HEK293 (cell line): Measurements from ENCODE around the gene CTSA.
A peak's percentile ranks its signal among the peaks of the same experiment; 100 is the strongest.

Source experiments
- CTCF ChIA-PET: fragments of 350-600 bp; formaldehyde crosslinking; extraction: SDS; loops from one replicate; lab custom pipeline; 2021; ENCODE audit warnings: antibody characterized with exemption; lab: Yijun Ruan, JAX
- POLR2A ChIA-PET: fragments of 300-600 bp; formaldehyde crosslinking; extraction: SDS; loops from one replicate; lab custom pipeline; 2020; ENCODE audit warnings: antibody characterized with exemption, inconsistent platforms; lab: Yijun Ruan, JAX
- H3K27ac ChIP-seq: fragments of 200-500 bp; sonication (Bioruptor generic); 2 replicates; pipeline ENCODE4 v1.5.1; 2014; ENCODE audit warnings: low read depth, low read length, control low read depth, inconsistent platforms; ENCODE audit errors: extremely low read depth
- H3K36me3 ChIP-seq, 2 experiments: fragments of 200-500 bp in 1 of 2; sonication (Bioruptor generic) in 1 of 2; 1 replicate in 1 of 2; 2 replicates in 1 of 2; pipeline ENCODE4 v1.5.1; 2014 to 2017; ENCODE audit warnings: inconsistent platforms in 2 of 2, low read length in 2 of 2; ENCODE audit not compliant: control insufficient read depth in 2 of 2, insufficient read depth in 1 of 2
- H3K4me1 ChIP-seq: fragments of 200-500 bp; sonication (Bioruptor generic); 2 replicates; pipeline ENCODE4 v1.5.1; 2014; ENCODE audit warnings: mild to moderate bottlenecking, low read length, inconsistent platforms; ENCODE audit not compliant: control insufficient read depth, insufficient read depth
- H3K4me3 ChIP-seq: 2 replicates; pipeline ENCODE4 v1.5.1; 2011; ENCODE audit warnings: low read depth, mild to moderate bottlenecking, control low read depth, low read length, moderate library complexity
- H3K9me3 ChIP-seq: fragments of 200-500 bp; sonication (Bioruptor generic); 2 replicates; pipeline ENCODE4 v1.5.1; 2014; ENCODE audit warnings: low read depth, low read length, inconsistent platforms; ENCODE audit not compliant: control insufficient read depth, insufficient read depth
- GFI1B ChIP-seq: fragments of 450-650 bp; formaldehyde crosslinking; IDR thresholded peaks from 2 replicates; pipeline ENCODE4 v1.5.1; 2016; ENCODE audit warnings: missing biosample characterization, missing genetic modification characterization
- KLF9 ChIP-seq: fragments of 450-650 bp; formaldehyde crosslinking; IDR thresholded peaks from 2 replicates; pipeline ENCODE4 v1.5.1; 2016; ENCODE audit warnings: missing biosample characterization, missing genetic modification characterization, low read depth
- OVOL3 ChIP-seq: fragments of 450-650 bp; formaldehyde crosslinking; IDR thresholded peaks from 2 replicates; pipeline ENCODE4 v1.5.1; 2016; ENCODE audit warnings: missing biosample characterization, missing genetic modification characterization
- PRDM1 ChIP-seq: fragments of 450-650 bp; formaldehyde crosslinking; IDR thresholded peaks from 2 replicates; pipeline ENCODE4; 2016; ENCODE audit warnings: missing biosample characterization, missing genetic modification characterization
- SCRT1 ChIP-seq: fragments of 450-650 bp; formaldehyde crosslinking; IDR thresholded peaks from 2 replicates; pipeline ENCODE4 v1.5.1; 2016; ENCODE audit warnings: missing biosample characterization, missing genetic modification characterization, borderline replicate concordance
- YY1 ChIP-seq: fragments of 450-650 bp; formaldehyde crosslinking; IDR thresholded peaks from 2 replicates; pipeline ENCODE4 v1.5.1; 2018; ENCODE audit warnings: missing biosample characterization, missing genetic modification characterization
- ZBTB17 ChIP-seq: fragments of 450-650 bp; formaldehyde crosslinking; IDR thresholded peaks from 2 replicates; pipeline ENCODE4 v1.5.1; 2016; ENCODE audit warnings: missing biosample characterization, missing genetic modification characterization
- ZBTB7A ChIP-seq: fragments of 450-650 bp; formaldehyde crosslinking; IDR thresholded peaks from 2 replicates; pipeline ENCODE4 v1.5.1; 2016; ENCODE audit warnings: low read depth, missing biosample characterization, missing genetic modification characterization
- ZFP3 ChIP-seq: fragments of 450-650 bp; formaldehyde crosslinking; IDR thresholded peaks from 2 replicates; pipeline ENCODE4 v1.5.1; 2016; ENCODE audit warnings: low read depth, missing biosample characterization, missing genetic modification characterization
- ZNF112 ChIP-seq: fragments of 450-650 bp; formaldehyde crosslinking; IDR thresholded peaks from 2 replicates; pipeline ENCODE4 v1.5.0; 2017; ENCODE audit warnings: missing biosample characterization, missing genetic modification characterization
- ZNF19 ChIP-seq: fragments of 450-650 bp; formaldehyde crosslinking; IDR thresholded peaks from 2 replicates; pipeline ENCODE4; 2016; ENCODE audit warnings: missing biosample characterization, missing genetic modification characterization, low read depth
- ZNF202 ChIP-seq: fragments of 450-650 bp; formaldehyde crosslinking; IDR thresholded peaks from 2 replicates; pipeline ENCODE4 v1.5.1; 2016; ENCODE audit warnings: missing biosample characterization, missing genetic modification characterization, borderline replicate concordance
- ZNF221 ChIP-seq: fragments of 450-650 bp; formaldehyde crosslinking; IDR thresholded peaks from 2 replicates; pipeline ENCODE4 v1.5.1; 2017; ENCODE audit warnings: missing biosample characterization, missing genetic modification characterization, borderline replicate concordance
- ZNF248 ChIP-seq: fragments of 450-650 bp; formaldehyde crosslinking; IDR thresholded peaks from 2 replicates; pipeline ENCODE4 v1.5.1; 2017; ENCODE audit warnings: missing biosample characterization, missing genetic modification characterization
- ZNF350 ChIP-seq: fragments of 450-650 bp; formaldehyde crosslinking; IDR thresholded peaks from 2 replicates; pipeline ENCODE4 v1.5.0; 2017; ENCODE audit warnings: missing biosample characterization, mild to moderate bottlenecking, missing genetic modification characterization
- ZNF354C ChIP-seq: fragments of 450-650 bp; formaldehyde crosslinking; IDR thresholded peaks from 2 replicates; pipeline ENCODE4 v1.5.1; 2016; ENCODE audit warnings: missing biosample characterization, missing genetic modification characterization, low read depth, borderline replicate concordance
- ZNF366 ChIP-seq: fragments of 450-650 bp; formaldehyde crosslinking; conservative IDR thresholded peaks from 2 replicates; pipeline ENCODE4 v1.5.1; 2016; ENCODE audit warnings: missing biosample characterization, missing genetic modification characterization
- ZNF426 ChIP-seq: fragments of 450-650 bp; formaldehyde crosslinking; IDR thresholded peaks from 2 replicates; pipeline ENCODE4 v1.5.1; 2017; ENCODE audit warnings: missing biosample characterization, missing genetic modification characterization, mild to moderate bottlenecking, inconsistent platforms, moderate library complexity
- ZNF510 ChIP-seq: fragments of 450-650 bp; formaldehyde crosslinking; IDR thresholded peaks from 2 replicates; pipeline ENCODE4 v1.5.1; 2018; ENCODE audit warnings: mild to moderate bottlenecking, missing genetic modification characterization, missing biosample characterization; ENCODE audit not compliant: insufficient replicate concordance
- ZNF514 ChIP-seq: fragments of 450-650 bp; formaldehyde crosslinking; IDR thresholded peaks from 2 replicates; pipeline ENCODE4 v1.5.1; 2016; ENCODE audit warnings: missing biosample characterization, missing genetic modification characterization
- ZNF548 ChIP-seq: fragments of 450-650 bp; formaldehyde crosslinking; IDR thresholded peaks from 2 replicates; pipeline ENCODE4 v1.5.1; 2016; ENCODE audit warnings: missing biosample characterization, missing genetic modification characterization
- ZNF558 ChIP-seq: fragments of 450-650 bp; formaldehyde crosslinking; IDR thresholded peaks from 2 replicates; pipeline ENCODE4 v1.5.1; 2016; ENCODE audit warnings: missing biosample characterization, missing genetic modification characterization
- ZNF596 ChIP-seq: fragments of 450-650 bp; IDR thresholded peaks from 2 replicates; pipeline ENCODE4 v1.5.0; 2018; ENCODE audit warnings: missing biosample characterization, mild to moderate bottlenecking, missing genetic modification characterization, moderate library complexity
- ZNF600 ChIP-seq: fragments of 450-650 bp; formaldehyde crosslinking; IDR thresholded peaks from 2 replicates; pipeline ENCODE4 v1.5.1; 2016; ENCODE audit warnings: missing biosample characterization, missing genetic modification characterization
- ZNF610 ChIP-seq: fragments of 450-650 bp; formaldehyde crosslinking; IDR thresholded peaks from 2 replicates; pipeline ENCODE4 v1.5.1; 2016; ENCODE audit warnings: missing biosample characterization, missing genetic modification characterization, borderline replicate concordance
- ZNF621 ChIP-seq: fragments of 450-650 bp; formaldehyde crosslinking; IDR thresholded peaks from 2 replicates; pipeline ENCODE4 v1.5.1; 2017; ENCODE audit warnings: missing biosample characterization, missing genetic modification characterization
- ZNF626 ChIP-seq: fragments of 450-650 bp; sonication (Bioruptor Pico); formaldehyde crosslinking; IDR thresholded peaks from 2 replicates; pipeline ENCODE4 v1.5.1; 2018; ENCODE audit warnings: missing biosample characterization, missing genetic modification characterization, inconsistent platforms
- ZNF654 ChIP-seq: fragments of 450-650 bp; formaldehyde crosslinking; IDR thresholded peaks from 2 replicates; pipeline ENCODE4 v1.5.1; 2016; ENCODE audit warnings: low read depth, missing biosample characterization, missing genetic modification characterization
- ZNF76 ChIP-seq: fragments of 450-650 bp; formaldehyde crosslinking; IDR thresholded peaks from 2 replicates; pipeline ENCODE4; 2016; ENCODE audit warnings: low read depth, missing biosample characterization, missing genetic modification characterization, borderline replicate concordance
- ZSCAN30 ChIP-seq: fragments of 450-650 bp; IDR thresholded peaks from 2 replicates; pipeline ENCODE4 v1.5.1; 2018; ENCODE audit warnings: missing biosample characterization, mild to moderate bottlenecking, missing genetic modification characterization, moderate library complexity
- TF ChIP-seq, protein P1 (sequence below): fragments of 450-650 bp; IDR thresholded peaks from 2 replicates; pipeline ENCODE4 v1.5.1; 2018; ENCODE audit warnings: missing biosample characterization, mild to moderate bottlenecking, missing genetic modification characterization
- TF ChIP-seq, protein P2 (sequence below): fragments of 450-650 bp; formaldehyde crosslinking; IDR thresholded peaks from 2 replicates; pipeline ENCODE4 v1.5.1; 2016; ENCODE audit warnings: missing biosample characterization, missing genetic modification characterization
- TF ChIP-seq, protein P3 (sequence below): fragments of 450-650 bp; formaldehyde crosslinking; IDR thresholded peaks from 2 replicates; pipeline ENCODE4 v1.5.1; 2017; ENCODE audit warnings: missing biosample characterization, missing genetic modification characterization

Gene CTSA

DNA sequence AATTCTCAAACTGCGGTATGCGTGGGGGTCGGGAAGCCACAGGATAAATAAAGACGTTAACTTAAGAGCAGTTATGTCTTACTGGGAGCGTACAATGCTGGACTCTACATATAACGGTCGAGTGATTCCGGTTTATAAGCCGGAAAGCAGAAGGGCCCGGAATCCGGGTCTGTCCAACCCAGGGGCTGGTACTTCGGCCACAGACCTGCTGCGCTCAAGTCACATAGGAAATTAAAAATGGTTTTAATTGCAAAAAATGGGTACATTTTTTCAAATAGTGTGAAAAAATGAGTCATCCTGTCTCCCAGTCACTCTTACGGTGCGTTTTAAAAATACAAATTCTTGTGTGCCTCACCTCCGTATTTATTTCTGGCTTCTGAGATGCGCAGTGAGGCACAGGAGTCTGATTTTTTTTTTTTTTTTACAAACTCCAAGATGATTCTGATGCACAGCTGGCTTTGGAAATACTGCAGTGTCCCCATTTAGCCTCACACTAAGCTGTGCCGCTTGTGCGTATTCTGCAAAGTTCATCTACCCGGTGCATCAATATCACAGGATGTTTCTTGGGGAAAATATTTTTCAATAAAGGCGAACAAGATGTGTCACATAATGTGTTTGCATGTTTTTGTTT is 44.4 kb downstream of the CTSA start (continued):
- no peak for TF ChIP-seq ZNF621
- no peak for TF ChIP-seq ZNF654 (tag by site-specific recombination)
- TF ChIP-seq OVOL3 = peak; percentile 83
- no peak for TF ChIP-seq ZBTB7A (tag by site-specific recombination)
- TF ChIP-seq ZNF202 (tag by site-specific recombination) = no peak
- no peak for TF ChIP-seq SCRT1
- TF ChIP-seq ZNF600 = peak; percentile 19; the same call in 1 of the 2 replicates
- no peak for TF ChIP-seq PRDM1 (tag by site-specific recombination)

DNA sequence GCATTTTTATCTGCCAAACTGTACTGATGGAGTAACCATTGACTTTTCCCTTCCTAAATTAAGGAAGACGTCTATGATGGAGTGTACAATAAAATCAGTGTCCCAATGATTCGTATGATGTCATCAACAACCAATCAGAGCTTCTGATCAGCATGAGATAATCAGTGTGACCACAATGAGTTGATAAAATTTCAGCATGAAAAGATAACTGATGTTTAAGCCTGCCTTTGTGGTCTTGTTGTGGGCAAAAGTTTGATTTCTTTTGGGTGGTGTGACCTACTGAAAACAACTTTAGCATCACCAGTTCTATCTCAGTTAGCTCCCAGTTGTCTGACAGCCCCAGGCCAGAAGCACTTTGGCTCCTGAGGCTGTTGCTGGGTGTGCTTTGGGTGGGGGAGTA is 46.6 kb downstream of the CTSA start:
- Histone ChIP-seq H3K4me3 (no peak overlapping the region), H3K27ac (no peak overlapping the region), H3K9me3 (no peaks in the 10 kb centered on the region), H3K4me1 (peaks cover 9% of the 10 kb centered on the region), H3K36me3 (peaks cover 6 to 40% of the 10 kb centered on the region in 2 experiments; a peak in 2 of 3 replicates)
- ChIA-PET POLR2A (interaction anchor here (0.6 to 2.8 kb wide), 5 partner anchors 13 to 132 kb away, joined by 3 to 8 read pairs (median 5); partner anchors contain the start of gene ZSWIM1), CTCF (interaction anchor here (0.6 to 2.6 kb wide), 6 partner anchors 9 to 533 kb away, joined by 3 to 14 read pairs (median 5); no protein-coding TSS in a partner anchor)
- no peak for TF ChIP-seq ZNF610 (tag by site-specific recombination)
- TF ChIP-seq ZNF19 = no peak
- no peak for TF ChIP-seq ZNF548 (tag by site-specific recombination)
- TF ChIP-seq ZNF350 = no peak
- no peak for TF ChIP-seq ZNF596 (tag by site-specific recombination)
- no peak for TF ChIP-seq ZNF510 (tag by site-specific recombination)
- no peak for TF ChIP-seq ZNF626 (tag by site-specific recombination)
- no peak for TF ChIP-seq ZSCAN30 (tag by site-specific recombination)
- TF ChIP-seq YY1 (tag by site-specific recombination) = no peak
- TF ChIP-seq, protein P1, sequence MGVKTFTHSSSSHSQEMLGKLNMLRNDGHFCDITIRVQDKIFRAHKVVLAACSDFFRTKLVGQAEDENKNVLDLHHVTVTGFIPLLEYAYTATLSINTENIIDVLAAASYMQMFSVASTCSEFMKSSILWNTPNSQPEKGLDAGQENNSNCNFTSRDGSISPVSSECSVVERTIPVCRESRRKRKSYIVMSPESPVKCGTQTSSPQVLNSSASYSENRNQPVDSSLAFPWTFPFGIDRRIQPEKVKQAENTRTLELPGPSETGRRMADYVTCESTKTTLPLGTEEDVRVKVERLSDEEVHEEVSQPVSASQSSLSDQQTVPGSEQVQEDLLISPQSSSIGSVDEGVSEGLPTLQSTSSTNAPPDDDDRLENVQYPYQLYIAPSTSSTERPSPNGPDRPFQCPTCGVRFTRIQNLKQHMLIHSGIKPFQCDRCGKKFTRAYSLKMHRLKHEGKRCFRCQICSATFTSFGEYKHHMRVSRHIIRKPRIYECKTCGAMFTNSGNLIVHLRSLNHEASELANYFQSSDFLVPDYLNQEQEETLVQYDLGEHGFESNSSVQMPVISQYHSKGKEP (tag by site-specific recombination) = no peak
- no peak for TF ChIP-seq ZNF558 (tag by site-specific recombination)
- TF ChIP-seq, protein P2, sequence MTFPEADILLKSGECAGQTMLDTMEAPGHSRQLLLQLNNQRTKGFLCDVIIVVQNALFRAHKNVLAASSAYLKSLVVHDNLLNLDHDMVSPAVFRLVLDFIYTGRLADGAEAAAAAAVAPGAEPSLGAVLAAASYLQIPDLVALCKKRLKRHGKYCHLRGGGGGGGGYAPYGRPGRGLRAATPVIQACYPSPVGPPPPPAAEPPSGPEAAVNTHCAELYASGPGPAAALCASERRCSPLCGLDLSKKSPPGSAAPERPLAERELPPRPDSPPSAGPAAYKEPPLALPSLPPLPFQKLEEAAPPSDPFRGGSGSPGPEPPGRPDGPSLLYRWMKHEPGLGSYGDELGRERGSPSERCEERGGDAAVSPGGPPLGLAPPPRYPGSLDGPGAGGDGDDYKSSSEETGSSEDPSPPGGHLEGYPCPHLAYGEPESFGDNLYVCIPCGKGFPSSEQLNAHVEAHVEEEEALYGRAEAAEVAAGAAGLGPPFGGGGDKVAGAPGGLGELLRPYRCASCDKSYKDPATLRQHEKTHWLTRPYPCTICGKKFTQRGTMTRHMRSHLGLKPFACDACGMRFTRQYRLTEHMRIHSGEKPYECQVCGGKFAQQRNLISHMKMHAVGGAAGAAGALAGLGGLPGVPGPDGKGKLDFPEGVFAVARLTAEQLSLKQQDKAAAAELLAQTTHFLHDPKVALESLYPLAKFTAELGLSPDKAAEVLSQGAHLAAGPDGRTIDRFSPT (tag by site-specific recombination) = peak; percentile 31; the same call in 1 of the 2 replicates
- no peak for TF ChIP-seq OVOL3
- no peak for TF ChIP-seq KLF9
- TF ChIP-seq ZNF76 = no peak
- TF ChIP-seq, protein P3, sequence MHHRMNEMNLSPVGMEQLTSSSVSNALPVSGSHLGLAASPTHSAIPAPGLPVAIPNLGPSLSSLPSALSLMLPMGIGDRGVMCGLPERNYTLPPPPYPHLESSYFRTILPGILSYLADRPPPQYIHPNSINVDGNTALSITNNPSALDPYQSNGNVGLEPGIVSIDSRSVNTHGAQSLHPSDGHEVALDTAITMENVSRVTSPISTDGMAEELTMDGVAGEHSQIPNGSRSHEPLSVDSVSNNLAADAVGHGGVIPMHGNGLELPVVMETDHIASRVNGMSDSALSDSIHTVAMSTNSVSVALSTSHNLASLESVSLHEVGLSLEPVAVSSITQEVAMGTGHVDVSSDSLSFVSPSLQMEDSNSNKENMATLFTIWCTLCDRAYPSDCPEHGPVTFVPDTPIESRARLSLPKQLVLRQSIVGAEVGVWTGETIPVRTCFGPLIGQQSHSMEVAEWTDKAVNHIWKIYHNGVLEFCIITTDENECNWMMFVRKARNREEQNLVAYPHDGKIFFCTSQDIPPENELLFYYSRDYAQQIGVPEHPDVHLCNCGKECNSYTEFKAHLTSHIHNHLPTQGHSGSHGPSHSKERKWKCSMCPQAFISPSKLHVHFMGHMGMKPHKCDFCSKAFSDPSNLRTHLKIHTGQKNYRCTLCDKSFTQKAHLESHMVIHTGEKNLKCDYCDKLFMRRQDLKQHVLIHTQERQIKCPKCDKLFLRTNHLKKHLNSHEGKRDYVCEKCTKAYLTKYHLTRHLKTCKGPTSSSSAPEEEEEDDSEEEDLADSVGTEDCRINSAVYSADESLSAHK (tag by site-specific recombination) = no peak
- no peak for TF ChIP-seq ZNF221 (tag by site-specific recombination)
- no peak for TF ChIP-seq ZNF112 (tag by site-specific recombination)
- no peak for TF ChIP-seq ZNF426
- TF ChIP-seq ZFP3 = no peak
- TF ChIP-seq ZNF354C = no peak
- TF ChIP-seq GFI1B (tag by site-specific recombination) = peak; percentile 50; the same call in 1 of the 2 replicates
- no peak for TF ChIP-seq ZNF514 (tag by site-specific recombination)
- peak; percentile 27; the same call in 1 of the 2 replicates for TF ChIP-seq ZBTB17 (tag by site-specific recombination)
- TF ChIP-seq ZNF366 (tag by site-specific recombination) = 0 out of 2 replicates have a peak, but pooled peaks have one; percentile 16
- TF ChIP-seq ZNF248 = no peak
